ENCODE data around the gene UQCC3. TPM values are rescaled to one million over a fixed set of nuclear protein-coding genes. Genes with fewer than 3 reads are reported as not detected.

UQCC3 gene
- total RNA-seq, 1 donor from 2014 or later, result 3.9 TPM

- Histone ChIP-seq H3K27ac (no peak overlapping the region), H3K4me1 (peaks cover 4 to 13% of the 10 kb centered on the region in 2 donors), H3K36me3 (peaks cover 54 to 66% of the 10 kb centered on the region in 2 donors), H3K4me3 (no peak overlapping the region), H3K9me3 (no peaks in the 10 kb centered on the region), H3K27me3 (no peaks in the 10 kb centered on the region)
- TF ChIP-seq CTCF (IDR thresholded peaks at IDR 0.05), result no peak
- intact Hi-C loops (cut with DNase I), result no loop called here
- no peak for DNase-seq (ENCODE audit: low spot score in 2 of 2)
Observed at GRCh38 chr11:62712276-62712812, 40.9 kb downstream of the UQCC3 start.

- intact Hi-C loops (cut with DNase I), result no loop called here
- Histone ChIP-seq H3K27me3 (no peaks in the 10 kb centered on the region), H3K9me3 (no peaks in the 10 kb centered on the region), H3K4me1 (peaks cover 4 to 13% of the 10 kb centered on the region in 2 donors), H3K4me3 (no peak overlapping the region), H3K36me3 (peaks cover 59 to 71% of the 10 kb centered on the region in 2 donors), H3K27ac (no peak overlapping the region)
- TF ChIP-seq CTCF (IDR thresholded peaks at IDR 0.05), result no peak
- no peak for DNase-seq (ENCODE audit: low spot score in 2 of 2)
Observed at GRCh38 chr11:62712861-62713260, 41.4 kb downstream of the UQCC3 start.

GRCh38 chr11:62713343-62713742, 41.9 kb downstream of the UQCC3 start:
- Histone ChIP-seq H3K36me3 (peaks cover 64 to 76% of the 10 kb centered on the region in 2 donors), H3K4me3 (no peak overlapping the region), H3K4me1 (peaks cover 4 to 10% of the 10 kb centered on the region in 2 donors), H3K27ac (no peak overlapping the region), H3K9me3 (no peaks in the 10 kb centered on the region), H3K27me3 (no peaks in the 10 kb centered on the region)
- no peak for DNase-seq (ENCODE audit: low spot score in 2 of 2)
- intact Hi-C loops (cut with DNase I), result no loop called here
- TF ChIP-seq CTCF (IDR thresholded peaks at IDR 0.05), result no peak

- H3K27ac ChIP-seq, result no peak overlapping the region
- intact Hi-C loops (cut with DNase I), result no loop called here
Observed at GRCh38 chr11:62715150-62716130, 44.0 kb downstream of the UQCC3 start.

GRCh38 chr11:62716206-62716605, 44.7 kb downstream of the UQCC3 start:
- no peak overlapping the region for H3K4me3 ChIP-seq
- peaks cover 89 to 97% of the 10 kb centered on the region in 2 donors for H3K36me3 ChIP-seq
- H3K9me3 ChIP-seq, result no peaks in the 10 kb centered on the region
- no peak for TF ChIP-seq CTCF (IDR thresholded peaks at IDR 0.05)
- no peaks in the 10 kb centered on the region for H3K4me1 ChIP-seq
- no peak for DNase-seq (ENCODE audit: low spot score in 2 of 2)
- no peak overlapping the region for H3K27ac ChIP-seq
- no peaks in the 10 kb centered on the region for H3K27me3 ChIP-seq
- intact Hi-C loops (cut with DNase I), result no loop called here

More at GRCh38 chr11:62715150-62716130, 44.0 kb downstream of the UQCC3 start:
- TF ChIP-seq CTCF (IDR thresholded peaks at IDR 0.05), result no peak
- Histone ChIP-seq H3K9me3 (no peaks in the 10 kb centered on the region), H3K4me1 (no peaks in the 10 kb centered on the region), H3K36me3 (peaks cover 84 to 94% of the 10 kb centered on the region in 2 donors), H3K27me3 (no peaks in the 10 kb centered on the region), H3K4me3 (no peak overlapping the region)
- DNase-seq (ENCODE audit: low spot score in 2 of 2), result no peak

Data from ascending aorta (tissue), 2 donors.